HG03378 (cell line): ENCODE data around the gene EXTL1.

Source experiments
- ATAC-seq: cut with Tn5 transposase; IDR thresholded peaks from one replicate; pipeline ENCODE4 v1.9.1; 2021; ENCODE audit warnings: mild to moderate bottlenecking, moderate library complexity; ENCODE audit not compliant: unreplicated experiment

The EXTL1 gene

GRCh38 chr1:26022404-26022779 is 817 bp downstream of the EXTL1 start:
- no peak for ATAC-seq

- ATAC-seq = no peak
Observed at GRCh38 chr1:26023009-26023408, 1.4 kb downstream of the EXTL1 start.

GRCh38 chr1:26023826-26024225 is 2.3 kb downstream of the EXTL1 start:
- no peak for ATAC-seq

- no peak for ATAC-seq
Observed at GRCh38 chr1:26025060-26025459, 3.5 kb downstream of the EXTL1 start.

- ATAC-seq = no peak
Observed at GRCh38 chr1:26025517-26025916, 3.9 kb downstream of the EXTL1 start.

- ATAC-seq = no peak
Observed at GRCh38 chr1:26027716-26028489, 6.3 kb downstream of the EXTL1 start.

GRCh38 chr1:26028490-26028980 is 7.0 kb downstream of the EXTL1 start:
- no peak for ATAC-seq

- ATAC-seq = no peak
Observed at GRCh38 chr1:26029054-26029863, 7.7 kb downstream of the EXTL1 start.

- no peak for ATAC-seq
Observed at GRCh38 chr1:26029864-26030481, 8.4 kb downstream of the EXTL1 start.

- no peak for ATAC-seq
Observed at GRCh38 chr1:26031196-26031595, 9.6 kb downstream of the EXTL1 start.

- ATAC-seq = no peak
Observed at GRCh38 chr1:26031611-26032220, 10.1 kb downstream of the EXTL1 start.

- no peak for ATAC-seq
Observed at GRCh38 chr1:26032656-26033357, 11.2 kb downstream of the EXTL1 start.

GRCh38 chr1:26034504-26035202 is 13.1 kb downstream of the EXTL1 start:
- ATAC-seq = no peak

GRCh38 chr1:26035203-26035958 is 13.8 kb downstream of the EXTL1 start:
- ATAC-seq = peak; percentile 71

GRCh38 chr1:26035959-26036755 is 14.6 kb downstream of the EXTL1 start:
- peak; percentile 44 for ATAC-seq

GRCh38 chr1:26036756-26037281 is 15.2 kb downstream of the EXTL1 start:
- no peak for ATAC-seq

GRCh38 chr1:26037904-26038303 is 16.3 kb downstream of the EXTL1 start:
- no peak for ATAC-seq

GRCh38 chr1:26038477-26038876 is 16.9 kb downstream of the EXTL1 start:
- no peak for ATAC-seq
